Nephron (organoid): ENCODE measurements around the gene SLC7A14.

Experiments used
- H3K27ac Mint-ChIP-seq, 3 experiments: 2 replicates each; pipeline ENCODE4 v1.8.0; 2020; ENCODE audit warnings: mixed read lengths in 3 of 3, mild to moderate bottlenecking in 2 of 3, moderate library complexity in 1 of 3
- H3K27me3 Mint-ChIP-seq: 2 replicates; pipeline ENCODE4 v1.8.0; 2021; ENCODE audit warnings: low read depth, mild to moderate bottlenecking, moderate library complexity, mixed read lengths
- H3K36me3 Mint-ChIP-seq: 2 replicates; pipeline ENCODE4 v1.8.0; 2020; ENCODE audit warnings: low read depth, mixed read lengths
- H3K4me1 Mint-ChIP-seq: 2 replicates; pipeline ENCODE4 v1.8.0; 2020; ENCODE audit warnings: mixed read lengths
- H3K4me3 Mint-ChIP-seq, 3 experiments: 2 replicates each; pipeline ENCODE4 v1.8.0; 2020; ENCODE audit warnings: mild to moderate bottlenecking in 3 of 3, mixed read lengths in 3 of 3, moderate library complexity in 2 of 3
- H3K9me3 Mint-ChIP-seq: 2 replicates; pipeline ENCODE4 v1.8.0; 2020; ENCODE audit warnings: mixed read lengths
- TF ChIP-seq, protein P1 (sequence below), 3 experiments: fragments of 200-600 bp; sonication (generic); IDR thresholded peaks; one replicate each; pipeline ENCODE4 v1.5.0; 2021; ENCODE audit warnings: antibody characterized with exemption in 3 of 3; ENCODE audit not compliant: unreplicated experiment in 3 of 3

SLC7A14 gene

DNA sequence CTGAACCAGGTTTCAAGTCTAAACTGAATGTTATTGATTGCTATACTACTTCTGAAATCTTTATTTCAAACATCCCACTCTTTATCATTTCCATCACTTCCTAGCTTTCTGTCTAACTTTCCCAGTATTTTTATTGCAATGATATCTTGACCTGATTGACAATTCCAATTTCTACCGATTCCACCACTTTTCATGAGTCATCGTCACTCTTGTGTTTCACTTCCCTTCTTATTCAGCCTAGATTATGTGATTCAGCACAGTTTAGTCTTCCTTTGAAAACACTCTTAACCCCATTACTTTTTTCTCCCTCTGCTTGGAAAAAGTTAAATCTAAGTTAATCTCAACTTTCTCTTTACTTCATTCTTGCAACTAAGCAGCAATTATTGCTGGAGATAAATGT, 62.6 kb downstream of the SLC7A14 start:
- TF ChIP-seq, protein P1, sequence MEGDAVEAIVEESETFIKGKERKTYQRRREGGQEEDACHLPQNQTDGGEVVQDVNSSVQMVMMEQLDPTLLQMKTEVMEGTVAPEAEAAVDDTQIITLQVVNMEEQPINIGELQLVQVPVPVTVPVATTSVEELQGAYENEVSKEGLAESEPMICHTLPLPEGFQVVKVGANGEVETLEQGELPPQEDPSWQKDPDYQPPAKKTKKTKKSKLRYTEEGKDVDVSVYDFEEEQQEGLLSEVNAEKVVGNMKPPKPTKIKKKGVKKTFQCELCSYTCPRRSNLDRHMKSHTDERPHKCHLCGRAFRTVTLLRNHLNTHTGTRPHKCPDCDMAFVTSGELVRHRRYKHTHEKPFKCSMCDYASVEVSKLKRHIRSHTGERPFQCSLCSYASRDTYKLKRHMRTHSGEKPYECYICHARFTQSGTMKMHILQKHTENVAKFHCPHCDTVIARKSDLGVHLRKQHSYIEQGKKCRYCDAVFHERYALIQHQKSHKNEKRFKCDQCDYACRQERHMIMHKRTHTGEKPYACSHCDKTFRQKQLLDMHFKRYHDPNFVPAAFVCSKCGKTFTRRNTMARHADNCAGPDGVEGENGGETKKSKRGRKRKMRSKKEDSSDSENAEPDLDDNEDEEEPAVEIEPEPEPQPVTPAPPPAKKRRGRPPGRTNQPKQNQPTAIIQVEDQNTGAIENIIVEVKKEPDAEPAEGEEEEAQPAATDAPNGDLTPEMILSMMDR (IDR thresholded peaks at IDR 0.05; ENCODE audit: unreplicated experiment in 3 of 3), result no peak
- peaks cover 3% of the 10 kb centered on the region for H3K27me3 Mint-ChIP-seq
- peaks cover 14% of the 10 kb centered on the region for H3K4me1 Mint-ChIP-seq
- no peak overlapping the region for H3K4me3 Mint-ChIP-seq
- no peaks in the 10 kb centered on the region for H3K9me3 Mint-ChIP-seq
- peak overlapping the region in 2 of 3 experiments; percentile 8 to 12 for H3K27ac Mint-ChIP-seq
- no peaks in the 10 kb centered on the region for H3K36me3 Mint-ChIP-seq

DNA sequence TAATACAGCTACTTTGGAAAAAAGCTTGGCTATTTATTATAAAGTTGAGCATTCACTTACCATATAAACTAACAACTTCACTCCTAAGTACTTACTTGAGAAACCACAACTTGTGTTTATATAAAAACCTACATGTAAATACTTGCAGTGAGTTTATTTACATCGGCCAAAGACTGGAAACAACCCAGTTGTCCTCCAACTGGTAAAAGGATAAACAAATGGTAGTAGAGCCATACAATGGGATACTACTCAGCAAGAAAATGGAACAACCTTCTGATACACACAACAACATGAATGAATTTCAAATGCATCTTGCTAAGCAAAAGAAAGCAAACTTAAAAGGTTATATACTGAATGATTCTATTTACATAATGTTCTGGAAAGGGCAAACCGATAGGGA, 63.7 kb downstream of the SLC7A14 start:
- TF ChIP-seq, protein P1 (IDR thresholded peaks at IDR 0.05; ENCODE audit: unreplicated experiment in 3 of 3), result no peak
- Mint-ChIP-seq H3K4me3 (no peak overlapping the region), H3K9me3 (no peaks in the 10 kb centered on the region), H3K36me3 (no peaks in the 10 kb centered on the region), H3K27me3 (peaks cover 3% of the 10 kb centered on the region), H3K4me1 (peaks cover 14% of the 10 kb centered on the region), H3K27ac (no peak overlapping the region)

DNA sequence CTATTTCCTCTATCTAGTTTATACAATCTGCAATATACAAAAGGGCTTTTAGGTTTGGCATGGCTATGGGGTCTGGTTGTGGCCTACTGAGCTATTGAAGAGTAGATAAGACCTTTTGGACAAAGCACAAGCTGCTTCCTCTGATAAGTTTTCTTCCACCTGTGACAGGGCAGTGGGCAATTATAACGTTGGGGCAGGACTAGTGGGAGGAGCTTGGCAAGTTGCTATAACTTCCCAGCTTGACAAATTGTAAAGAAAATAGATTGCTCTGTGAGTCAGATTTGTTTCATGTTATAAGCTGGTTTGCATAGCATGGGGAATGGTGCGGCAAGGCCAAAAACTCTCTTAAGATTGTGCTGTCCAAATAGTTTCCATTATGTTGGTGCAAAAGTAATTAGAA, 64.9 kb downstream of the SLC7A14 start:
- Mint-ChIP-seq H3K36me3 (no peaks in the 10 kb centered on the region), H3K9me3 (no peaks in the 10 kb centered on the region), H3K4me1 (peaks cover 14% of the 10 kb centered on the region), H3K4me3 (no peak overlapping the region), H3K27ac (no peak overlapping the region), H3K27me3 (no peaks in the 10 kb centered on the region)
- TF ChIP-seq, protein P1 (IDR thresholded peaks at IDR 0.05; ENCODE audit: unreplicated experiment in 3 of 3), result no peak

DNA sequence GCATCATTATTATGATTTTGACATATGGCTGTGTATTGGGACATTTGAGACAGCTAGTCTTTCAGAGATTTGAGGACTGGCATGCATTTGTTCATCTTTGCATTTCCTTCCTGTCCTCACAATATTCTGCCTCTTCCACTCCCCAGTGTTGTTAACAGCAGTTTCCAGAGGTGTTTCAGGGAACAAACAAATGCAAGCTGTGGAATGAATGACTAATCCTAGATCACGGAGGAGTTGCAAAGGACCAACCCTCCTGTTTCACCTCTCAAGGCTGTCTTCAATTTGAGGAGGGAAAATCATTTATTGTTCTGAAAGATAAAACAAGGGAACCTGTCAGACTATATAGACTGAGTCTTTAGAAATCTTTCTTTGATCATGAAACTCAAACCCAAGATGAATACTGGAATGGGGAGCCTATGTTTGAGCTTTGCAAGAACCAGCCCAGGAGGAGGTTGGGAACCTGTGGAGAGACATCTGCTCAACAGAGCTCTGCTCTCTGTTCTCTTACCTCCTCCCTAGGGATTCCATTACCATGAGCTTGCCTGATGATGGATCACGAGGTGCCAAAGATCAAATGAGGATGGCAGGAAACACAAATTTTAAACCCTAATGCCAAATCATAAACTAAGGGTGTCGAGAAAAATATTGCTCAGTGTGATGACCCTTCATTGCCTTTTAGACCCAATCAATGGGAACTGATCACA, 68.5 kb downstream of the SLC7A14 start:
- Mint-ChIP-seq H3K36me3 (no peaks in the 10 kb centered on the region), H3K4me3 (no peak overlapping the region), H3K27ac (no peak overlapping the region), H3K27me3 (no peaks in the 10 kb centered on the region), H3K9me3 (no peaks in the 10 kb centered on the region), H3K4me1 (no peaks in the 10 kb centered on the region)
- TF ChIP-seq, protein P1 (IDR thresholded peaks at IDR 0.05; ENCODE audit: unreplicated experiment in 3 of 3), result no peak

DNA sequence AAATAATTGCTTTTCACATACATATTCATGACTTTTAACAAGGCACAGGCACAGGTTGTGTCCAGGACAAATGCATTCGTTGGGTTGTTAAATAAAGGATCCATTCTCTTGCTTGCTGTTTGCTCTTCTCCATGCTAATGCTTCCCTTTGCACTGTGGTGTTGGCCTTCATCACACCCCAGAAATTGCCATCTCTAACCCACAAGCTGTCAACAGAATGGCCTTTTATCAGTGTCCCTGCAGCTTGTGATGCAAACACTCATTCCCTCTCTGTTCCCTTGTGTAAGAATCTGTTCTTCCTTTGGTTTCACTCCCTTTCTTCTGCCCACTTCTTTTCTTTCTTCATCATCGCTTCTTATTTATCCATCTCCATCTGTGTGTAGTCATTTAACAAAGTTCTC, 72.2 kb downstream of the SLC7A14 start:
- no peaks in the 10 kb centered on the region for H3K36me3 Mint-ChIP-seq
- no peak overlapping the region for H3K4me3 Mint-ChIP-seq
- no peak overlapping the region for H3K27ac Mint-ChIP-seq
- no peaks in the 10 kb centered on the region for H3K27me3 Mint-ChIP-seq
- TF ChIP-seq, protein P1 (IDR thresholded peaks at IDR 0.05; ENCODE audit: unreplicated experiment in 3 of 3), result no peak
- H3K9me3 Mint-ChIP-seq, result no peaks in the 10 kb centered on the region
- peaks cover 5% of the 10 kb centered on the region for H3K4me1 Mint-ChIP-seq

DNA sequence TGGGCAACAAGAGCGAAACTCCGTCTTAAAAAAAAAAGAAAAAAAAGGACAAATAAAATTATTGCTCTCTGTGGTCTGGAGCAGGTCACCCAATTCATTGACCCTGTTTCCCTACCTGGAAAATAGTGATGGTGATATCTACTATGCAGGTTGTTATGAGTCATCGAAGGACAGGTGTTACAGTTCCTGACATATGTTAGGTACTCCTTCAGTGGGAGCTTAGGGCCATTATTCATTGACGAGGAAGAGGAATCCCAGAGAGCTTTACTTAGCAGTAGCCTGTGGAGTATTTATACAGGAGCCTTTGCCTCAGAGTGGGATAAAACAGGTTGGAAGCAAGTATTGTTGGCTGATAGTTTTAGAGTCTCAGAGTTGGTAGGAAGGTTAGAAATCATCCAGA, 74.5 kb downstream of the SLC7A14 start:
- Mint-ChIP-seq H3K9me3 (no peaks in the 10 kb centered on the region), H3K27ac (no peak overlapping the region), H3K4me3 (no peak overlapping the region), H3K4me1 (peaks cover 16% of the 10 kb centered on the region), H3K36me3 (no peaks in the 10 kb centered on the region), H3K27me3 (peaks cover 4% of the 10 kb centered on the region)
- TF ChIP-seq, protein P1 (IDR thresholded peaks at IDR 0.05; ENCODE audit: unreplicated experiment in 3 of 3), result no peak
